Gastroesophageal sphincter (tissue), 4 donors: ENCODE measurements around the gene LSMEM2. TPM values are rescaled to one million over a fixed set of nuclear protein-coding genes. Genes with fewer than 3 reads are reported as not detected.

ENCODE experiments used
- ATAC-seq: fragments of 150-250 bp; one replicate; pipeline ENCODE4 v1.9.1; 2016; ENCODE audit warnings: mild to moderate bottlenecking, moderate library complexity
- H3K27ac ChIP-seq, 4 donors: fragments of 200-600 bp; sonication (generic) in 3 of 4; 1 replicate in 3 of 4; 2 replicates in 1 of 4; pipeline ENCODE4 v1.5.1; 2016 to 2019
- H3K27me3 ChIP-seq: fragments of 200-600 bp; sonication (generic); one replicate; pipeline ENCODE4 v1.5.1; 2019
- H3K36me3 ChIP-seq, 2 donors: fragments of 200-600 bp; sonication (generic); one replicate each; pipeline ENCODE4 v1.5.1; 2019; ENCODE audit warnings: control low read depth in 1 of 2
- H3K4me1 ChIP-seq, 3 donors: fragments of 200-600 bp; sonication (generic); 1 replicate in 2 of 3; 2 replicates in 1 of 3; pipeline ENCODE4 v1.5.1; 2016 to 2019; ENCODE audit warnings: control low read depth in 2 of 3
- H3K4me3 ChIP-seq, 2 donors: fragments of 200-600 bp; sonication (generic); one replicate each; pipeline ENCODE4 v1.5.1; 2019; ENCODE audit warnings: mild to moderate bottlenecking in 1 of 2, moderate library complexity in 1 of 2
- H3K9me3 ChIP-seq, 3 donors: fragments of 200-600 bp; sonication (generic); one replicate each; pipeline ENCODE4 v1.5.1; 2017 to 2019; ENCODE audit warnings: control low read depth in 2 of 3
- EP300 ChIP-seq: sonication (generic); formaldehyde crosslinking; IDR thresholded peaks from one replicate; pipeline ENCODE4 v1.6.1; 2017; ENCODE audit warnings: antibody characterized with exemption, mild to moderate bottlenecking
- POLR2A ChIP-seq, 2 donors: fragments of 450-650 bp; IDR thresholded peaks; one replicate each; pipeline ENCODE4 v1.6.1; 2017; ENCODE audit warnings: antibody characterized with exemption in 2 of 2, mild to moderate bottlenecking in 2 of 2, moderate library complexity in 1 of 2
- POLR2AphosphoS5 ChIP-seq: sonication (generic); formaldehyde crosslinking; IDR thresholded peaks from one replicate; pipeline ENCODE4 v1.6.1; 2017; ENCODE audit warnings: antibody characterized with exemption
- WGBS, 2 donors: methylation state at CpG; one replicate each; pipeline ENCODE4 v1.1.5; 2018; ENCODE audit warnings: low coverage in 1 of 2; 5-methylcytosine and 5-hydroxymethylcytosine counted together
- total RNA-seq, 4 donors: library from RNA; depleted of rRNA; stranded (reverse); fragments of >200 nt; gene quantifications; one replicate each; pipeline ENCODE4 v1.1.0, GENCODE V29; 2016
- TF ChIP-seq, protein P1 (sequence below), 4 experiments: fragments of 200-600 bp in 2 of 4; fragments of 450-650 bp in 2 of 4; sonication (generic) in 1 of 4; IDR thresholded peaks; one replicate each; pipeline ENCODE4 v1.5.1; 2017 to 2019; ENCODE audit warnings: antibody characterized with exemption in 4 of 4, mild to moderate bottlenecking in 2 of 4, moderate library complexity in 2 of 4

The LSMEM2 gene
- total RNA-seq, 4 donors from 2014 or later = not detected

DNA sequence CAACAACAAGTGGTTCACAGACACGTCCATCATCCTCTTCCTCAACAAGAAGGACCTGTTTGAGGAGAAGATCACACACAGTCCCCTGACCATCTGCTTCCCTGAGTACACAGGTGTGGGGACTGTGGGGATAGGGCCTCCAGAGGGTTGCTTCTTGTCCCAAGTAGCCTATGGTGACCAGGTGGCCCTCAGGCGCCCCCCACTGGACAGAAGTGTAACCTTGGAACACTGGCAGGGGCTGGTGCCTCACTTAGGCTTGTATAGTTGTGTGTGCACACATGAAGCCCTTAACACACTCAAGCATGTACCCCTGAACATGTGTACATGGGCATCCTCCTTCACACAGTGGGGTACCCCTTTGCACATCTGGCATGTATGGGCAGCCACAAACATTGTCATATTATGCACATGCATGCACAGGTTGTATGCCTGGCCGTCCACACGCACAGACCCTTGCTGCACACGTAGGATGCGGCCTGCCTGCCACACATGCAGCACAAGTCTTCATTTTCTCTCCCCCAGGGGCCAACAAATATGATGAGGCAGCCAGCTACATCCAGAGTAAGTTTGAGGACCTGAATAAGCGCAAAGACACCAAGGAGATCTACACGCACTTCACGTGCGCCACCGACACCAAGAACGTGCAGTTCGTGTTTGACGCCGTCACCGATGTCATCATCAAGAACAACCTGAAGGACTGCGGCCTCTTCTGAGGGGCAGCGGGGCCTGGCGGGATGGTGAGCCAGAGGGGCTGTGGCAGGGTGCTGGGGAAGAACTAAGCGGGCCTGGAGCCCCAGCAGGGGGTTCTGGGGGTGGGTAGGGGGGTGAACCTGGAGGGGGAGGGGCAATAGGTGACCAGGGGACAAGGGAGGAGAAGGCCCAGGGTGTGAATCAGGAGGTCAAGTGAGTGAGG, 21.7 kb upstream of the LSMEM2 start:
- Histone ChIP-seq H3K9me3 (peaks cover 0 to 8% (median 0%) of the 10 kb centered on the region in 3 donors), H3K27ac (peak overlapping the region in 3 of 4 donors; percentile 60 to 100 (median 95))
- TF ChIP-seq, protein P1, sequence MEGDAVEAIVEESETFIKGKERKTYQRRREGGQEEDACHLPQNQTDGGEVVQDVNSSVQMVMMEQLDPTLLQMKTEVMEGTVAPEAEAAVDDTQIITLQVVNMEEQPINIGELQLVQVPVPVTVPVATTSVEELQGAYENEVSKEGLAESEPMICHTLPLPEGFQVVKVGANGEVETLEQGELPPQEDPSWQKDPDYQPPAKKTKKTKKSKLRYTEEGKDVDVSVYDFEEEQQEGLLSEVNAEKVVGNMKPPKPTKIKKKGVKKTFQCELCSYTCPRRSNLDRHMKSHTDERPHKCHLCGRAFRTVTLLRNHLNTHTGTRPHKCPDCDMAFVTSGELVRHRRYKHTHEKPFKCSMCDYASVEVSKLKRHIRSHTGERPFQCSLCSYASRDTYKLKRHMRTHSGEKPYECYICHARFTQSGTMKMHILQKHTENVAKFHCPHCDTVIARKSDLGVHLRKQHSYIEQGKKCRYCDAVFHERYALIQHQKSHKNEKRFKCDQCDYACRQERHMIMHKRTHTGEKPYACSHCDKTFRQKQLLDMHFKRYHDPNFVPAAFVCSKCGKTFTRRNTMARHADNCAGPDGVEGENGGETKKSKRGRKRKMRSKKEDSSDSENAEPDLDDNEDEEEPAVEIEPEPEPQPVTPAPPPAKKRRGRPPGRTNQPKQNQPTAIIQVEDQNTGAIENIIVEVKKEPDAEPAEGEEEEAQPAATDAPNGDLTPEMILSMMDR (IDR thresholded peaks at IDR 0.05) = peak in 3 of 4 experiments; percentile 4 to 55 (median 34)
- no peak for TF ChIP-seq POLR2AphosphoS5

DNA sequence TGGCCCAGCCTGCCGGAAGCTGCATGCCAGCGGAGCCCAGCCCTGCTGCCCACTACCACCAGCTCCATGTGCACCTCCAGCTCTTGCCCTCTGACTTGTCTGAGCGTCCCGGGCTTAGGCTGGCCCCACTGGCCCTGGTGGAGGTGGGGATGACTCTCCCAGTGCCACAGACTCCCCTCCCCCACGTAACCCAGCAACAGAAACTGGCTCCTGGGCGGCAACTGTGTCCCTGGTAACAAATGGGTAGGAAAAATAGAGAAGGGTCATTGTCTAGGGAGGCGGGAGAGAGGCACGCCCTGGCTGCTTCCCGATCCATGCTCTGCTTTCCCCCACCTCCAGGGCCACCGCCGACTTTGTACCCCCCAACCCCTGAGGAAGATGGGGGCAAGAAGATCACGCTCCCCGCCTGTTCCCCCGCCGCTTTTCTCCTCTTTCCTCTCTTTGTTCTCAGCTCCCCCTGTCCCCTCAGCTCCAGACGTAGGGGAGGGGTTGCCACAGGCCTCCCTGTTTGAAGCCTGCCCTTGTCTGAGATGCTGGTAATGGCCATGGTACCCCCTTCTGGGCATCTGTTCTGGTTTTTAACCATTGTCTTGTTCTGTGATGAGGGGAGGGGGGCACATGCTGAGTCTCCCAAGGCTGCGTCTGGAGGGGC, 20.7 kb upstream of the LSMEM2 start:
- 69 to 100% methylated on average over 1 to 8 of the region's 17 CpGs for WGBS, 2 donors
- H3K27me3 ChIP-seq = no peaks in the 10 kb centered on the region
- no peak for TF ChIP-seq POLR2AphosphoS5
- peaks cover 3 to 94% (median 34%) of the 10 kb centered on the region in 3 donors for H3K4me1 ChIP-seq
- H3K4me3 ChIP-seq = no peak overlapping the region
- H3K9me3 ChIP-seq = peaks cover 0 to 8% (median 0%) of the 10 kb centered on the region in 3 donors
- no peak for ATAC-seq
- peak overlapping the region in 3 of 4 donors; percentile 60 to 100 (median 95) for H3K27ac ChIP-seq
- peaks cover 0 to 59% of the 10 kb centered on the region in 2 donors for H3K36me3 ChIP-seq

More for the DNA sequence above, 21.7 kb upstream of the LSMEM2 start:
- Histone ChIP-seq H3K4me1 (peaks cover 3 to 95% (median 34%) of the 10 kb centered on the region in 3 donors), H3K4me3 (no peak overlapping the region), H3K27me3 (no peaks in the 10 kb centered on the region), H3K36me3 (peaks cover 0 to 68% of the 10 kb centered on the region in 2 donors)
- WGBS, 2 donors = 95 to 100% methylated on average over 1 to 12 of the region's 20 CpGs
- no peak for ATAC-seq

DNA sequence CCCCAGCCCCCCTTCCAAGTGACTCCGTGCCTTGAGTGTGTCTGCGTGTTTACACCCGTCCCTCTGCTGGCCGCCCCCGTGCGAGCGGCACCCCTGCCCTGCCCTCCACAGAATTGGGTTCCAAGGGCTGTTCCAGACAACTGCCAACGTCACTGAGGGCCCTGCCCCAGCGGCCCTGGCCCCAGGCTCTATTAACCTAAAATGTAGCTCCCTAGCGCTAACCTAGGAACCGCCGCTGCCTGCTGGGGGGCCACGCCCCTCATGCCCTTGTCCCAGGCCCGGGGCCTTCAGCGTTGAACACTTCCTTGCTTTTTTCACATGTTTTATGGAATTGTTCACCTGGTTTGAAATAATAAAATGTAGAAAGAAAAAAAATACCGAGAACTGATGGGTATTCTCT, 19.9 kb upstream of the LSMEM2 start:
- Histone ChIP-seq H3K9me3 (peaks cover 0 to 8% (median 0%) of the 10 kb centered on the region in 3 donors), H3K4me1 (peaks cover 3 to 94% (median 35%) of the 10 kb centered on the region in 3 donors), H3K27me3 (no peaks in the 10 kb centered on the region), H3K27ac (peak overlapping the region; percentile 39 to 100 (median 96)), H3K4me3 (no peak overlapping the region), H3K36me3 (peaks cover 0 to 51% of the 10 kb centered on the region in 2 donors)
- TF ChIP-seq, protein P1 (IDR thresholded peaks at IDR 0.05) = peak in 1 of 4 experiments; percentile 15
- TF ChIP-seq EP300 = no peak
- no peak for ATAC-seq
- 56% methylated on average over 7 of the region's 16 CpGs; no CpG with 5 or more reads in 1 of the 2 donors for WGBS, 2 donors

DNA sequence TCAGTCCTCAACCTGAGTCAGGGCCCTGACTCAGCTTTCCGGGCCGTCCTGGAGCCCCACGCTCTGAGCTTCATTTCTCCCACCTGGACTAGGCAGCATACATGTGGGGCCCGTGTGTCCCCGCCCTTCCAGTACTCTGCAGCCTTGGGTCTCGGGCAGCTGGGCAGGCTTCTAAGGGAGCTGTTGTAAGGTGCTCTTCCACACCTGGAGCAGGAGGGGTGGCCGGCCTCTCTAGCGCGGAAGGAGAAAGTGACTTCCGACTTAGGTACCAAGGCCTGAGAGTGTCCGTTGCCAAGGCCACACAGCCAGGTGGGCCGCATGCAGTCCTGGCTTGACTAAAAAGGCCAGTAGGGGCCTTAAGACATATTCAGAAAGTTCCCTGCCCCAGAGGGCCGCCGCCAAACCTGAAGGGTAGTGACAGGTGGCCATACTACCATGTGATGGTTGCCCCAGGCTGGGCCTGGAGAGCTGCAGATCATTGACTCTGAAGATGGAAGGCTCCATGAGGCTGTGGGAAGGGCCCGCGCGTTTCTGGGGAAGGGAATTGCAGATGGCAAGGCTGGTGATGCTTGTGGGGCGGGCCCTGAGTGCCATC, 19.4 kb upstream of the LSMEM2 start:
- Histone ChIP-seq H3K4me3 (peak overlapping the region in 1 of 2 donors; percentile 63), H3K36me3 (peaks cover 0 to 45% of the 10 kb centered on the region in 2 donors), H3K27me3 (no peaks in the 10 kb centered on the region), H3K27ac (peak overlapping the region; percentile 39 to 100 (median 96)), H3K4me1 (peaks cover 3 to 94% (median 35%) of the 10 kb centered on the region in 3 donors), H3K9me3 (peaks cover 0 to 8% (median 0%) of the 10 kb centered on the region in 3 donors)
- no peak for TF ChIP-seq POLR2AphosphoS5
- TF ChIP-seq POLR2A (IDR thresholded peaks at IDR 0.05) = no peak
- no peak for TF ChIP-seq EP300
- TF ChIP-seq, protein P1 (IDR thresholded peaks at IDR 0.05) = no peak
- ATAC-seq = no peak
- 50 to 75% methylated on average over 2 of the region's 18 CpGs for WGBS, 2 donors
